ENCODE results near the gene STX19. TPM values are rescaled to one million over a fixed set of nuclear protein-coding genes. Genes with fewer than 3 reads are reported as not detected.

STX19 gene
- total RNA-seq, 1 experiment from 2014 or later: not detected

GRCh38 chr3:94071713-94072284 lies 43.4 kb upstream of the STX19 start:
- no peaks in the 10 kb centered on the region for H4K20me1 ChIP-seq (ENCODE audit: control insufficient read depth, insufficient read depth, insufficient read length)
- no peak overlapping the region for H2AK5ac ChIP-seq (ENCODE audit: insufficient read length, low read length)
- H3K23ac ChIP-seq (ENCODE audit: insufficient read length, low read depth, low read length): no peak overlapping the region
- no peaks in the 10 kb centered on the region for H3K27me3 ChIP-seq (ENCODE audit: insufficient read depth, low read length)
- H3K79me1 ChIP-seq (ENCODE audit: insufficient read depth, low read depth, low read length, poor library complexity, severe bottlenecking): no peaks in the 10 kb centered on the region
- H3K4ac ChIP-seq (ENCODE audit: low read depth, low read length): no peak overlapping the region
- H2BK20ac ChIP-seq (ENCODE audit: low read depth, low read length, poor library complexity, severe bottlenecking): no peak overlapping the region
- no peak overlapping the region for H3K18ac ChIP-seq (ENCODE audit: insufficient read length, low read depth, low read length)
- Mint-ChIP-seq H3K9me3 (peaks cover 0 to 4% of the 10 kb centered on the region in 2 experiments; a peak in 1 of 5 replicates), H3K27ac (no peak overlapping the region), H3K27me3 (ENCODE audit: low read depth) (no peaks in the 10 kb centered on the region), H3K4me3 (no peak overlapping the region), H3K36me3 (ENCODE audit: insufficient read depth in 1 of 3, low read depth in 3 of 3) (peaks cover 9 to 19% (median 19%) of the 10 kb centered on the region in 3 experiments), H3K4me1 (0 out of 4 replicates have a peak, but pooled peaks cover 0 to 2% of the 10 kb centered on the region in 2 experiments)
- H3K14ac ChIP-seq (ENCODE audit: insufficient read depth, low read length): no peak overlapping the region
- no peak overlapping the region for H4K5ac ChIP-seq (ENCODE audit: insufficient read length, low read depth, low read length)
- no peak for TF ChIP-seq CTCF (conservative IDR thresholded peaks at IDR 0.05)
- no peaks in the 10 kb centered on the region for H3K79me2 ChIP-seq (ENCODE audit: insufficient read depth, low read length)
- H3K27ac ChIP-seq (ENCODE audit: insufficient read length, low read depth, low read length): no peak overlapping the region
- H3K23me2 ChIP-seq (ENCODE audit: insufficient read length, low read depth, low read length, poor library complexity, severe bottlenecking): no peaks in the 10 kb centered on the region
- no peak overlapping the region for H3K4me2 ChIP-seq (ENCODE audit: insufficient read depth, insufficient read length, low read length)
- no peak overlapping the region for H2BK5ac ChIP-seq (ENCODE audit: insufficient read length, low read length)
- H3K56ac ChIP-seq (ENCODE audit: insufficient read length, low read depth, low read length): no peak overlapping the region
- no peaks in the 10 kb centered on the region for H3K9me3 ChIP-seq (ENCODE audit: control insufficient read depth, low read depth, low read length)
- H2BK12ac ChIP-seq (ENCODE audit: insufficient read length, low read depth, low read length): no peak overlapping the region
- H2BK120ac ChIP-seq (ENCODE audit: low read depth, low read length, poor library complexity, severe bottlenecking): no peak overlapping the region
- no peak overlapping the region for H3T11ph ChIP-seq (ENCODE audit: low read length)
- DNase-seq: no peak
- no peak overlapping the region for H2AFZ ChIP-seq (ENCODE audit: low read length)
- H4K8ac ChIP-seq (replicated peaks; ENCODE audit: insufficient read length, low read depth, low read length): no peak overlapping the region
- no peak overlapping the region for H2BK15ac ChIP-seq (ENCODE audit: low read depth, low read length)
- no peak overlapping the region for H4K91ac ChIP-seq (ENCODE audit: insufficient read length, low read depth, low read length)
- WGBS (ENCODE audit: extremely low coverage, insufficient read length, low lambda C conversion rate): no CpG with 5 or more reads among the region's 4 CpGs
- H3K9ac ChIP-seq (ENCODE audit: extremely low read depth, insufficient read length, low read length): no peak overlapping the region
- no peaks in the 10 kb centered on the region for H3K4me1 ChIP-seq (ENCODE audit: insufficient read depth, low read length)
